Measurements from ENCODE around the gene SLC6A2. TPM values are rescaled to one million over a fixed set of nuclear protein-coding genes. Genes with fewer than 3 reads are reported as not detected.

The SLC6A2 gene
- total RNA-seq, 1 donor from 2014 or later, result not detected

GRCh38 chr16:55700961-55701360 lies 45.2 kb downstream of the SLC6A2 start:
- no peaks in the 10 kb centered on the region for H3K79me2 ChIP-seq (ENCODE audit: low read depth)
- H3K4me1 Mint-ChIP-seq, result peaks cover 5% of the 10 kb centered on the region
- no peaks in the 10 kb centered on the region for H3F3A ChIP-seq (ENCODE audit: low read depth)
- H3K4me1 ChIP-seq, result no peaks in the 10 kb centered on the region
- H3K27ac ChIP-seq, result no peak overlapping the region
- peak overlapping the region; percentile 24 for H3K27ac Mint-ChIP-seq
- TF ChIP-seq EZH2 (IDR thresholded peaks at IDR 0.05), result no peak
- no peak for TF ChIP-seq CTCF (IDR thresholded peaks at IDR 0.05)
- no peak for TF ChIP-seq EZH2phosphoT487 (IDR thresholded peaks at IDR 0.05)
- no peaks in the 10 kb centered on the region for H3K36me3 Mint-ChIP-seq
- H3K9me3 ChIP-seq (ENCODE audit: low read depth), result no peaks in the 10 kb centered on the region
- H3K4me3 ChIP-seq, result no peak overlapping the region
- H3K9ac ChIP-seq, result no peak overlapping the region
- no peaks in the 10 kb centered on the region for H3K27me3 ChIP-seq
- H4K20me1 ChIP-seq (ENCODE audit: low read depth), result no peaks in the 10 kb centered on the region
- peaks cover 11% of the 10 kb centered on the region for H3K27me3 Mint-ChIP-seq (ENCODE audit: insufficient read depth, low read depth)
- H3K9me3 Mint-ChIP-seq, result no peaks in the 10 kb centered on the region
- DNase-seq (ENCODE audit: low spot score), result no peak
- no peak overlapping the region for H3K4me3 Mint-ChIP-seq
- H2AFZ ChIP-seq (replicated peaks), result no peak overlapping the region
- H3K36me3 ChIP-seq, result no peaks in the 10 kb centered on the region
- H3K4me2 ChIP-seq, result no peak overlapping the region

GRCh38 chr16:55701442-55702319 lies 45.9 kb downstream of the SLC6A2 start:
- no peak overlapping the region for H3K4me3 ChIP-seq
- H3K79me2 ChIP-seq (ENCODE audit: low read depth), result no peaks in the 10 kb centered on the region
- Mint-ChIP-seq H3K36me3 (no peaks in the 10 kb centered on the region), H3K4me3 (no peak overlapping the region), H3K27ac (no peak overlapping the region), H3K9me3 (no peaks in the 10 kb centered on the region), H3K4me1 (peaks cover 5% of the 10 kb centered on the region), H3K27me3 (ENCODE audit: insufficient read depth, low read depth) (peaks cover 11% of the 10 kb centered on the region)
- DNase-seq (ENCODE audit: low spot score), result peak; percentile 70
- no peak overlapping the region for H3K9ac ChIP-seq
- no peaks in the 10 kb centered on the region for H3K27me3 ChIP-seq
- TF ChIP-seq EZH2phosphoT487 (IDR thresholded peaks at IDR 0.05) (no peak), EZH2 (IDR thresholded peaks at IDR 0.05) (no peak), CTCF (IDR thresholded peaks at IDR 0.05) (peak; percentile 72)
- H3F3A ChIP-seq (ENCODE audit: low read depth), result no peaks in the 10 kb centered on the region
- no peak overlapping the region for H3K27ac ChIP-seq
- no peaks in the 10 kb centered on the region for H3K4me1 ChIP-seq
- H3K36me3 ChIP-seq, result no peaks in the 10 kb centered on the region
- no peaks in the 10 kb centered on the region for H3K9me3 ChIP-seq (ENCODE audit: low read depth)
- no peak overlapping the region for H2AFZ ChIP-seq (replicated peaks)
- H3K4me2 ChIP-seq, result no peak overlapping the region
- H4K20me1 ChIP-seq (ENCODE audit: low read depth), result no peaks in the 10 kb centered on the region

GRCh38 chr16:55703003-55704001 lies 47.5 kb downstream of the SLC6A2 start:
- Histone ChIP-seq H3K79me2 (ENCODE audit: low read depth) (no peaks in the 10 kb centered on the region), H3K9me3 (ENCODE audit: low read depth) (no peaks in the 10 kb centered on the region), H3K4me2 (no peak overlapping the region), H3K36me3 (no peaks in the 10 kb centered on the region), H2AFZ (replicated peaks) (no peak overlapping the region), H3K27me3 (no peaks in the 10 kb centered on the region), H3K9ac (no peak overlapping the region), H3F3A (ENCODE audit: low read depth) (no peaks in the 10 kb centered on the region), H3K4me1 (no peaks in the 10 kb centered on the region), H3K4me3 (no peak overlapping the region), H3K27ac (no peak overlapping the region), H4K20me1 (ENCODE audit: low read depth) (no peaks in the 10 kb centered on the region)
- peak; percentile 68 for DNase-seq (ENCODE audit: low spot score)
- Mint-ChIP-seq H3K27ac (no peak overlapping the region), H3K9me3 (no peaks in the 10 kb centered on the region), H3K4me3 (no peak overlapping the region), H3K4me1 (peaks cover 5% of the 10 kb centered on the region), H3K27me3 (ENCODE audit: insufficient read depth, low read depth) (peaks cover 11% of the 10 kb centered on the region), H3K36me3 (no peaks in the 10 kb centered on the region)
- TF ChIP-seq CTCF (IDR thresholded peaks at IDR 0.05) (peak; percentile 64), EZH2 (IDR thresholded peaks at IDR 0.05) (no peak), EZH2phosphoT487 (IDR thresholded peaks at IDR 0.05) (no peak)

All from neural progenitor cell (in vitro differentiated cells).